Astrocyte (in vitro differentiated cells and primary cell): ENCODE results near the gene AGPAT4. TPM values are rescaled to one million over a fixed set of nuclear protein-coding genes. Genes with fewer than 3 reads are reported as not detected.
"Not testable (repeated sequence)": the region's sequence is repeated elsewhere in the genome, so short reads cannot be mapped to it uniquely, and the experiment has no call there.

ENCODE experiments used
- DNase-seq: peaks from one replicate; pipeline ENCODE4 v3.0.0-alpha.2; 2010; ENCODE audit warnings: low read depth
- FAIRE-seq: peaks from 2 replicates; lab custom pipeline; 2011; peaks lifted over from hg19 to GRCh38; lab: Jason Lieb, UNC
- H2AFZ ChIP-seq: 2 replicates; pipeline ENCODE4 v1.6.0; 2012; ENCODE audit warnings: low read depth, low read length, inconsistent platforms
- H3K27ac ChIP-seq: 2 replicates; pipeline ENCODE4 v1.5.1; 2011; ENCODE audit warnings: low read depth, low read length, inconsistent platforms
- H3K27me3 ChIP-seq: 2 replicates; pipeline ENCODE4 v1.6.0; 2011; ENCODE audit warnings: low read length, inconsistent platforms; ENCODE audit not compliant: insufficient read depth
- H3K36me3 ChIP-seq: 2 replicates; pipeline ENCODE4 v1.5.1; 2011; ENCODE audit warnings: low read length, inconsistent platforms; ENCODE audit not compliant: insufficient read depth
- H3K4me1 ChIP-seq: 2 replicates; pipeline ENCODE4 v1.5.1; 2011; ENCODE audit warnings: low read length, inconsistent platforms; ENCODE audit not compliant: insufficient read depth
- H3K4me2 ChIP-seq: 2 replicates; pipeline ENCODE4 v1.6.0; 2012; ENCODE audit warnings: low read length, inconsistent platforms
- H3K4me3 ChIP-seq: 2 replicates; pipeline ENCODE4 v1.5.1; 2011; ENCODE audit warnings: low read depth, mild to moderate bottlenecking, low read length, inconsistent platforms; ENCODE audit not compliant: insufficient read depth
- H3K79me2 ChIP-seq: 2 replicates; pipeline ENCODE4 v1.6.0; 2012; ENCODE audit warnings: mild to moderate bottlenecking, low read length, inconsistent platforms; ENCODE audit not compliant: insufficient read depth
- H3K9ac ChIP-seq: 2 replicates; pipeline ENCODE4 v1.6.0; 2012; ENCODE audit warnings: mild to moderate bottlenecking, low read length, inconsistent platforms
- H3K9me3 ChIP-seq: 2 replicates; pipeline ENCODE4 v1.5.1; 2012; ENCODE audit warnings: low read depth, mild to moderate bottlenecking, low read length, inconsistent platforms; ENCODE audit not compliant: insufficient read depth
- H4K20me1 ChIP-seq: 2 replicates; pipeline ENCODE4 v1.6.0; 2012; ENCODE audit warnings: low read length, inconsistent platforms; ENCODE audit not compliant: insufficient read depth
- H3K27ac Mint-ChIP-seq: one replicate; pipeline ENCODE4 v1.8.0; 2021; ENCODE audit warnings: mild to moderate bottlenecking, mixed read lengths; ENCODE audit not compliant: unreplicated experiment
- H3K27me3 Mint-ChIP-seq: one replicate; pipeline ENCODE4 v1.8.0; 2021; ENCODE audit warnings: low read depth, mixed read lengths; ENCODE audit not compliant: unreplicated experiment
- H3K36me3 Mint-ChIP-seq: one replicate; pipeline ENCODE4 v1.8.0; 2021; ENCODE audit warnings: low read depth, mixed read lengths; ENCODE audit not compliant: unreplicated experiment
- H3K4me1 Mint-ChIP-seq: one replicate; pipeline ENCODE4 v1.8.0; 2021; ENCODE audit warnings: low read depth, mixed read lengths; ENCODE audit not compliant: unreplicated experiment
- H3K4me3 Mint-ChIP-seq: one replicate; pipeline ENCODE4 v1.8.0; 2021; ENCODE audit warnings: mild to moderate bottlenecking, moderate library complexity, mixed read lengths; ENCODE audit not compliant: unreplicated experiment
- H3K9me3 Mint-ChIP-seq: one replicate; pipeline ENCODE4 v1.8.0; 2021; ENCODE audit warnings: mild to moderate bottlenecking, mixed read lengths; ENCODE audit not compliant: unreplicated experiment
- CTCF ChIP-seq: IDR thresholded peaks from 2 replicates; pipeline ENCODE4 v1.5.1; 2011; ENCODE audit warnings: low read depth, mild to moderate bottlenecking, inconsistent platforms, low read length, moderate library complexity; ENCODE audit not compliant: insufficient read depth
- EZH2 ChIP-seq: IDR thresholded peaks from 2 replicates; pipeline ENCODE4 v1.6.1; 2012; ENCODE audit warnings: mild to moderate bottlenecking, low read length, inconsistent platforms; ENCODE audit not compliant: insufficient read depth
- total RNA-seq: library from RNA; stranded (reverse); gene quantifications from 2 replicates; pipeline ENCODE4 v1.2.1, GENCODE V29; 2021

AGPAT4 gene
- total RNA-seq, 1 donor from 2014 or later: 27.2 TPM

- no peak overlapping the region for H3K4me2 ChIP-seq
- peaks cover 41% of the 10 kb centered on the region for H3K4me1 Mint-ChIP-seq
- TF ChIP-seq EZH2 (no peak), CTCF (no peak)
- H4K20me1 ChIP-seq: peaks cover 11% of the 10 kb centered on the region
- no peaks in the 10 kb centered on the region for H3K9me3 Mint-ChIP-seq
- no peak overlapping the region for H3K27ac ChIP-seq
- H3K27me3 ChIP-seq: no peaks in the 10 kb centered on the region
- no peaks in the 10 kb centered on the region for H3K9me3 ChIP-seq
- H3K9ac ChIP-seq: no peak overlapping the region
- H3K36me3 ChIP-seq: no peaks in the 10 kb centered on the region
- H3K79me2 ChIP-seq: peaks cover 49% of the 10 kb centered on the region
- H3K4me3 Mint-ChIP-seq: no peak overlapping the region
- FAIRE-seq (no peak), DNase-seq (peak; percentile 31)
- H2AFZ ChIP-seq: no peak overlapping the region
- H3K27ac Mint-ChIP-seq: no peak overlapping the region
- H3K27me3 Mint-ChIP-seq: no peaks in the 10 kb centered on the region
- H3K36me3 Mint-ChIP-seq: peaks cover 29% of the 10 kb centered on the region
- H3K4me1 ChIP-seq: peaks cover 21% of the 10 kb centered on the region
- H3K4me3 ChIP-seq: no peak overlapping the region
Measured at GRCh38 chr6:161225681-161226008, 48.2 kb downstream of the AGPAT4 start.

GRCh38 chr6:161224951-161225680 lies 48.7 kb downstream of the AGPAT4 start:
- H3K9me3 ChIP-seq, H3K4me2 ChIP-seq, H3K27ac Mint-ChIP-seq, FAIRE-seq, H3K9ac ChIP-seq, H2AFZ ChIP-seq, H3K27me3 ChIP-seq, H3K36me3 ChIP-seq, H3K27ac ChIP-seq, H3K9me3 Mint-ChIP-seq, H3K4me3 Mint-ChIP-seq, H3K27me3 Mint-ChIP-seq, H3K4me3 ChIP-seq, DNase-seq: not testable (repeated sequence)
- Mint-ChIP-seq H3K36me3 (peaks cover 29% of the 10 kb centered on the region), H3K4me1 (peaks cover 40% of the 10 kb centered on the region)
- Histone ChIP-seq H4K20me1 (peaks cover 11% of the 10 kb centered on the region), H3K79me2 (peaks cover 54% of the 10 kb centered on the region), H3K4me1 (peaks cover 21% of the 10 kb centered on the region)

- no peaks in the 10 kb centered on the region for H3K9me3 Mint-ChIP-seq
- TF ChIP-seq CTCF (no peak), EZH2 (no peak)
- H3K79me2 ChIP-seq: peaks cover 60% of the 10 kb centered on the region
- DNase-seq (no peak), FAIRE-seq (no peak)
- no peak overlapping the region for H3K4me3 ChIP-seq
- no peak overlapping the region for H3K9ac ChIP-seq
- H3K27ac ChIP-seq: no peak overlapping the region
- no peak overlapping the region for H2AFZ ChIP-seq
- no peak overlapping the region for H3K4me3 Mint-ChIP-seq
- peaks cover 29% of the 10 kb centered on the region for H3K36me3 Mint-ChIP-seq
- H3K4me2 ChIP-seq: no peak overlapping the region
- peaks cover 8% of the 10 kb centered on the region for H3K4me1 ChIP-seq
- no peaks in the 10 kb centered on the region for H3K27me3 ChIP-seq
- H3K9me3 ChIP-seq: no peaks in the 10 kb centered on the region
- no peak overlapping the region for H3K27ac Mint-ChIP-seq
- H4K20me1 ChIP-seq: peaks cover 11% of the 10 kb centered on the region
- H3K4me1 Mint-ChIP-seq: peaks cover 26% of the 10 kb centered on the region
- H3K36me3 ChIP-seq: no peaks in the 10 kb centered on the region
- no peaks in the 10 kb centered on the region for H3K27me3 Mint-ChIP-seq
Measured at GRCh38 chr6:161223646-161224045, 50.2 kb downstream of the AGPAT4 start.
